HCT116 (cell line): ENCODE measurements around the gene TMTC2. TPM values are rescaled to one million over a fixed set of nuclear protein-coding genes. Genes with fewer than 3 reads are reported as not detected.

Experiments
- ATAC-seq: fragments of 200-7000 bp; cut with Tn5 transposase; 2 replicates; pipeline ENCODE4 v1.9.1; 2020; ENCODE audit warnings: mild to moderate bottlenecking, moderate library complexity
- BruUV-seq: library from RNA; stranded (reverse); fragments of 400-500 nt; replicated peaks from 2 replicates; lab custom pipeline; 2021; lab: Mats Ljungman, UMichigan
- CTCF ChIA-PET: fragments of 300-600 bp; sonication (Branson Sonifier 250); formaldehyde crosslinking; loops from one replicate; lab custom pipeline; 2021; ENCODE audit warnings: antibody characterized with exemption; lab: Charles Lee
- POLR2A ChIA-PET: fragments of 300-600, 350-600 bp; sonication (Branson Sonifier 250); formaldehyde crosslinking; loops from one replicate; lab custom pipeline; 2021; ENCODE audit warnings: antibody characterized with exemption; lab: Charles Lee
- RAD21 ChIA-PET, 2 experiments: fragments of 300-600 bp; sonication (Branson Sonifier 250); formaldehyde crosslinking; loops; one replicate each; lab custom pipeline; 2023; ENCODE audit warnings: low total read pairs in 2 of 2; ENCODE audit not compliant: uncharacterized antibody in 2 of 2, unreplicated experiment in 2 of 2, low non-redundant PET in 1 of 2; lab: Charles Lee
- DNase-seq: peaks from one replicate; pipeline ENCODE4 v3.0.0-alpha.2; 2010; ENCODE audit warnings: low read depth, low spot score
- H2AFZ ChIP-seq: fragments of 200-600 bp; shearing (Covaris generic), sonication (generic); 2 replicates; pipeline ENCODE4 v1.6.1; 2017; ENCODE audit warnings: low read depth, mixed run types, mixed read lengths, antibody characterized with exemption, low read length; ENCODE audit not compliant: poor library complexity, severe bottlenecking
- H3K27ac ChIP-seq: 2 replicates; pipeline ENCODE4 v1.5.1; 2012; ENCODE audit warnings: low read depth, low read length
- H3K27me3 ChIP-seq: fragments of 200-600 bp; sonication (generic); 2 replicates; pipeline ENCODE4 v1.6.1; 2016; ENCODE audit warnings: mixed run types, low read length, mixed read lengths; ENCODE audit not compliant: insufficient read depth
- H3K36me3 ChIP-seq, 2 experiments: fragments of 200-500 bp in 1 of 2; fragments of 200-600 bp in 1 of 2; sonication (Bioruptor generic) in 1 of 2; sonication (generic) in 1 of 2; 2 replicates each; pipeline versions ENCODE4 v1.5.1 to v1.6.1; 2014 to 2016; ENCODE audit warnings: low read length in 2 of 2, inconsistent platforms in 1 of 2, mixed read lengths in 1 of 2, mixed run types in 1 of 2; ENCODE audit not compliant: insufficient read depth in 2 of 2, control insufficient read depth in 1 of 2
- H3K4me1 ChIP-seq, 2 experiments: fragments of 200-600 bp in 1 of 2; sonication (generic) in 1 of 2; 2 replicates each; pipeline versions ENCODE4 v1.5.1 to v1.6.1; 2012 to 2017; ENCODE audit warnings: low read length in 2 of 2, inconsistent platforms in 1 of 2, mild to moderate bottlenecking in 1 of 2, mixed read lengths in 1 of 2, mixed run types in 1 of 2, moderate library complexity in 1 of 2; ENCODE audit not compliant: insufficient read depth in 2 of 2, control insufficient read depth in 1 of 2
- H3K4me2 ChIP-seq: fragments of 200-600 bp; sonication (generic); 2 replicates; pipeline ENCODE4 v1.6.1; 2017; ENCODE audit warnings: mixed run types, low read length, mixed read lengths
- H3K4me3 ChIP-seq, 2 experiments: fragments of 200-600 bp in 1 of 2; sonication (generic) in 1 of 2; replicated peaks in 1 of 2; 2 replicates each; pipeline ENCODE4 v1.5.1; 2011 to 2016; ENCODE audit warnings: low read length in 2 of 2, control low read depth in 1 of 2, low read depth in 1 of 2, mild to moderate bottlenecking in 1 of 2, mixed read lengths in 1 of 2, mixed run types in 1 of 2
- H3K79me2 ChIP-seq: fragments of 200-600 bp; sonication (generic); 2 replicates; pipeline ENCODE4 v1.6.1; 2017; ENCODE audit warnings: mild to moderate bottlenecking, mixed run types, low read length, moderate library complexity, mixed read lengths; ENCODE audit not compliant: insufficient read depth
- H3K9ac ChIP-seq: fragments of 200-600 bp; sonication (generic); 2 replicates; pipeline ENCODE4 v1.6.1; 2016; ENCODE audit warnings: low read length, mixed read lengths
- H3K9me2 ChIP-seq: fragments of 200-600 bp; sonication (generic), shearing (Covaris generic); 2 replicates; pipeline ENCODE4 v1.6.1; 2017; ENCODE audit warnings: mixed run types, mild to moderate bottlenecking, moderate library complexity; ENCODE audit not compliant: insufficient read depth
- H3K9me3 ChIP-seq, 2 experiments: fragments of 200-500 bp in 1 of 2; fragments of 200-600 bp in 1 of 2; sonication (Bioruptor generic) in 1 of 2; sonication (generic) in 1 of 2; 2 replicates each; pipeline ENCODE4 v1.6.1; 2014 to 2017; ENCODE audit warnings: low read length in 2 of 2, mixed read lengths in 2 of 2, inconsistent platforms in 1 of 2, low read depth in 1 of 2, mild to moderate bottlenecking in 1 of 2, mixed run types in 1 of 2, moderate library complexity in 1 of 2; ENCODE audit not compliant: control insufficient read depth in 1 of 2, insufficient read depth in 1 of 2
- H4K20me1 ChIP-seq: fragments of 200-600 bp; sonication (generic), shearing (Covaris generic); 2 replicates; pipeline ENCODE4 v1.6.1; 2017; ENCODE audit warnings: mixed run types, mild to moderate bottlenecking, moderate library complexity; ENCODE audit not compliant: insufficient read depth
- CBX3 ChIP-seq: IDR thresholded peaks from 2 replicates; pipeline ENCODE4 v1.6.1; 2012; ENCODE audit warnings: low read depth
- FOSL1 ChIP-seq: IDR thresholded peaks from 2 replicates; pipeline ENCODE4 v1.6.1; 2012; ENCODE audit warnings: low read depth
- JUND ChIP-seq: IDR thresholded peaks from 2 replicates; pipeline ENCODE4 v1.6.1; 2012
- POLR2AphosphoS5 ChIP-seq: IDR thresholded peaks from 2 replicates; pipeline ENCODE4 v1.6.1; 2011; ENCODE audit warnings: mild to moderate bottlenecking, low read depth, low read length, moderate library complexity
- SIN3A ChIP-seq: IDR thresholded peaks from 2 replicates; pipeline ENCODE4 v1.6.1; 2012; ENCODE audit warnings: low read depth
- SP1 ChIP-seq: IDR thresholded peaks from 2 replicates; pipeline ENCODE4 v1.6.1; 2012; ENCODE audit warnings: low read depth
- SRF ChIP-seq: IDR thresholded peaks from 2 replicates; pipeline ENCODE4 v1.6.1; 2012; ENCODE audit warnings: low read depth
- YY1 ChIP-seq: IDR thresholded peaks from 2 replicates; pipeline ENCODE4 v1.6.1; 2011; ENCODE audit warnings: low read length, low read depth, moderate library complexity, mild to moderate bottlenecking; ENCODE audit not compliant: insufficient replicate concordance; ENCODE audit errors: extremely low read depth
- ZBTB33 ChIP-seq: IDR thresholded peaks from 2 replicates; pipeline ENCODE4 v1.6.1; 2011; ENCODE audit warnings: mild to moderate bottlenecking, low read length, moderate library complexity; ENCODE audit not compliant: insufficient replicate concordance; ENCODE audit errors: extremely low read depth
- intact Hi-C: fragments of 100-400 bp; cut with micrococcal nuclease; formaldehyde crosslinking; loops from 2 replicates; pipeline ENCODE4 v1.10.0; 2022
- total RNA-seq: library from RNA; stranded (reverse); gene quantifications from one replicate; pipeline ENCODE4 v1.2.1, GENCODE V29; 2021; ENCODE audit not compliant: unreplicated experiment

TMTC2 gene
- total RNA-seq, 1 experiment from 2014 or later, result 11.5 TPM

GRCh38 chr12:82730953-82731459, 44.3 kb downstream of the TMTC2 start:
- intact Hi-C loops, result no loop called here
- CTCF ChIA-PET, result no interaction called here
- Histone ChIP-seq H3K4me3 (no peak overlapping the region), H3K36me3 (no peaks in the 10 kb centered on the region), H3K79me2 (no peaks in the 10 kb centered on the region), H2AFZ (no peak overlapping the region), H3K9ac (no peak overlapping the region), H3K4me1 (no peaks in the 10 kb centered on the region), H3K9me3 (no peaks in the 10 kb centered on the region), H3K4me2 (no peak overlapping the region), H3K27ac (no peak overlapping the region), H3K27me3 (no peaks in the 10 kb centered on the region), H3K9me2 (no peaks in the 10 kb centered on the region), H4K20me1 (no peaks in the 10 kb centered on the region)
- DNase-seq (no peak), ATAC-seq (no peak)
- POLR2A ChIA-PET, result no interaction called here
- RAD21 ChIA-PET, result no interaction called here
- BruUV-seq, result no TSS peak
- no peak for TF ChIP-seq SIN3A

GRCh38 chr12:82740129-82741000, 53.7 kb downstream of the TMTC2 start:
- peak overlapping the region; percentile 12 to 38 for H3K4me3 ChIP-seq
- peaks cover 17 to 32% of the 10 kb centered on the region in 2 experiments for H3K4me1 ChIP-seq
- no peaks in the 10 kb centered on the region for H3K9me2 ChIP-seq
- intact Hi-C loops, result loop anchor here (2.0 kb wide), 1 partner anchor 54 kb away; the partner anchor contains the start of gene TMTC2
- peak overlapping the region; percentile 42 for H2AFZ ChIP-seq
- RAD21 ChIA-PET, result interaction anchor here in 1 of 2 experiments (1.0 kb wide), 1 partner anchor 54 kb away, joined by 3 read pairs; no protein-coding TSS in a partner anchor
- H4K20me1 ChIP-seq, result no peaks in the 10 kb centered on the region
- POLR2A ChIA-PET, result interaction anchor here (0.6 kb wide), 1 partner anchor 41 kb away, joined by 3 read pairs; no protein-coding TSS in a partner anchor
- TF ChIP-seq CBX3 (peak; percentile 83), YY1 (peak; percentile 11), FOSL1 (peak; percentile 69), POLR2AphosphoS5 (peak; percentile 42; the same call in 1 of the 2 replicates), ZBTB33 (peak; percentile 51), SRF (no peak), SIN3A (no peak), SP1 (peak; percentile 67), JUND (peak; percentile 83)
- DNase-seq (peak; percentile 84), ATAC-seq (peak; percentile 95)
- H3K79me2 ChIP-seq, result no peaks in the 10 kb centered on the region
- CTCF ChIA-PET, result interaction anchor here (1.1 to 2.0 kb wide), 2 partner anchors 12 to 54 kb away, joined by 3 to 4 read pairs; partner anchors contain the start of gene TMTC2
- no peaks in the 10 kb centered on the region for H3K36me3 ChIP-seq
- peak overlapping the region; percentile 73 for H3K27ac ChIP-seq
- peak overlapping the region; percentile 50 for H3K9ac ChIP-seq
- no TSS peak for BruUV-seq
- H3K27me3 ChIP-seq, result no peaks in the 10 kb centered on the region
- H3K9me3 ChIP-seq, result no peaks in the 10 kb centered on the region
- peak overlapping the region; percentile 77 for H3K4me2 ChIP-seq
